ENCODE measurements around the gene SHROOM1. TPM values are rescaled to one million over a fixed set of nuclear protein-coding genes. Genes with fewer than 3 reads are reported as not detected.

SHROOM1 gene
- polyA plus RNA-seq, 4 donors, result 10.8 to 21.8 (median 15.7) TPM

DNA sequence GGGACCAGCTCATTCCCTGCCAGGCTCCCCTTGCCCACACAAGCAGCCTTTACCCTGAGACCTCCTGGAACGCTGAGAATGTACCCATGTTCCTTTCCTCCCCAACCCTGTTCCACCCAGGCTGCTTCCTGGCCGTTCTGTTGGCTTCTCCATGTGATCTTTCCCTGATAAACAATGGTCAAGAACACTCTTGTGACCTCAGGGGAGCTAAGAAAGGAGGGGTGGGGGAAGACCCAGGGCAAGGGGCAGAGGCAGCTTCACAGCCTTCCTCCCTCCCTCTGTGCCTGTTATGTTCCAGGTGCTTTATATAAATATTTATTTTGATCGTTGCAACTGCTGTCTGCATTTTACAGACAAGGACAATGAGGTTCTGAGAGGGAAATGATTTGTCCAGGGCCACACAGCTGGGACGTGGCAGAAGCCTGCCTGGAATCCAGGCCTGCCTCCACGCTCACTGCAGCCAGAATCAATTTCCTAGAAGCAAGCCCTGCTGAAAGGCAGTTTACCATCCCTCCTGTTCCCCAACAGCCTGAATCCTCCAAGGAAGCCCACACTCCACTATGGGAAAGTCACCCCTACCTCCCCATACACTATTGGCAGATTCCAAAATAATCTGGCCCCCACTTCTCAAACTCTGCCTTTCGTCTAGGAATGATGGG is 3.9 kb downstream of the SHROOM1 start:
- no peak for DNase-seq (ENCODE audit: low read depth in 4 of 4, low spot score in 3 of 4)

DNA sequence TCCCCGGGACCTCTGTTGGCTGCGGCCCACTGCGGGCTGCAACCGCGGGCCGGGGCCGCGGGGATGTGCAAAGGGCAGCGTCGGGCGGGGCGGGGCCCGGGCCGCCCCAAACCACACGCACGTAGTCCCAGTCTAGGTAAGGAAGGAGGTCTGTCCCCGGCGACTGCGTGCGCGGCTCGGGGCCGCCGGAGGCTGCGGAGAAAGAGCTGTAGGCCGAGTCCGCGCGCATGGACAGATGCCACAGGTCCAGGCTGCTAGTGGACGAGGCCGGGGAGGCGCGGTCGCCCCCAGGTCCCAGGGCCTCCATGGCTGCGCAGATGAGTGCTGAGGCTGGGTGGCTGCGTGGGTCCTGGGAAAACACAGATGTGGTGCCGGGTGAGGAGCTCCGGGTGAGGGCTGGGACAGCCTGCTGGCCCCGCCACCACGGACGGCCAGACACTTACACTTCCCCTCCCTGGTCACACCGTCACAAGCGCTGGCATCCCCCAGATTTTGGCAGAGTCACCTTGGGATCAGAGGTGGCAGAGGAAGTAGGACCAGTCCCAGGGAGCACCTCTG is 4.5 kb downstream of the SHROOM1 start:
- DNase-seq (ENCODE audit: low read depth in 4 of 4, low spot score in 3 of 4), result no peak

DNA sequence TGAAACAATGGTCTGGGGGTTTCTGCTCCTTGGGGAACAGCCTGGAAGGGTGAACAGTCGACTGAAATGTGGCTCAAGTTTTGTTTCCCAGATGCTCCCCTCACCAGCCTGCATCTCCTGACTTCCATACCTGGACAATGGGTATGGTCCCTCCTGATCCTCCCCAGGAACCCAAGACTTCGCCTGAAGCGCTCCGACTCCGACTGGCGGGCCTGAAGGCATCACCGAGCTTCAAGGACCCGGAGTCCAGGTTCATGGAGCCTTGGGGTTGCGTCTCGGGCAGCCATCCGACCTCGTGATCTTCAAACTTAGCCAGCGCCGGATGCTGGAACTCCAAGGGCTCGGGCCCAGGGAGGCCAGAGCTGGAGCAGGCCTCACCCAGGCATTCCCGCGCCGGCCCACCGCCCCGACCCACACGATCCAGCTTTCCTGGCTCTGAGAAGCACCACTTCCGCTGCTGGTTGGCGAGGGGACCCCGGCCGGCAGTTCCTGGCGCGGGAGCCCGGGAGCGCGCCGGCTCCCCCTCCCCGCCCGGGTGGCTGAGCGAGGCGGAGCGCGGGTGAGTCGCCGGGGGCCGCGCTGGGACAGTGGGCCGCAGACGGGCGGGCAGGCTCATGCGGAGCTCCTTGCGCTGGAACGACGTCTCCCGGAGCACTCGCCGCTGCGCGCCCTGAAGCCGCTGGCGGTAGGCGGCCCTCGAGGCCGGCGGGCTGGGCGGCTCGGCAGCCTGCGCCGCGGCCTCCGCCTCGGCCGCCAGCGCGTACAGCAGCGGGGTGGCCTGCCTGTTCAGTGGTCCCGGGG is 5.2 kb downstream of the SHROOM1 start:
- no peak for DNase-seq (ENCODE audit: low read depth in 4 of 4, low spot score in 3 of 4)

- no peak for DNase-seq (ENCODE audit: low read depth in 4 of 4, low spot score in 3 of 4)
Observed at GRCh38 chr5:132824426-132824825, 6.0 kb downstream of the SHROOM1 start.

DNA sequence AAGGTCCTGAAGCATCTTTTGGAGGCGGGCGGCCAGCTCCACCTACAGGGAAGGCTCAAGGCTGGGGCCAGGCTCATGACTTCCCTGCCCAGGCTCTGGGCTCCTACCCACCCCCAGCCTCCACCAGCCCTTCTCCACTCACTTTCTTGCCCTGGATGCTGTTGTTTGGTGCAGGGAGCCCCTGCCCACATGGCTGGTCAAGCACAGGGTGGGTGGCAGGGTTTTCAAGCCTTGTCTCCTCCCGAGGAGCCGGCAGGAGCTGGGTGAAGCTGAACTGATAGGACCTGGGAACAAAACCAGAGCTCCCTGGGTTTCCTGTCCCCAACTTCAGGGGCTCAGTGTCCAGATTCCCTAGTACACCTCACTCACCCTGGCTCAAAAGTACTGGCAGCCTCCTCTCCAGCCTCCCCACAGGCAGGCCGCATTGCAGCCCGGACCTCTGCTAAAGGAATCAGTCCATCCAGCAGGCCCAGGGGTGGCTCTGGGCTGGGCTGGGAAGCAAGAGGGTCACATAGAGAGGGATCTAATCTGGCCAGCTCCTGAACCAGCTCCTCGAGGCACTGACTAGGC is 6.9 kb downstream of the SHROOM1 start:
- no peak for DNase-seq (ENCODE audit: low read depth in 4 of 4, low spot score in 3 of 4)

DNA sequence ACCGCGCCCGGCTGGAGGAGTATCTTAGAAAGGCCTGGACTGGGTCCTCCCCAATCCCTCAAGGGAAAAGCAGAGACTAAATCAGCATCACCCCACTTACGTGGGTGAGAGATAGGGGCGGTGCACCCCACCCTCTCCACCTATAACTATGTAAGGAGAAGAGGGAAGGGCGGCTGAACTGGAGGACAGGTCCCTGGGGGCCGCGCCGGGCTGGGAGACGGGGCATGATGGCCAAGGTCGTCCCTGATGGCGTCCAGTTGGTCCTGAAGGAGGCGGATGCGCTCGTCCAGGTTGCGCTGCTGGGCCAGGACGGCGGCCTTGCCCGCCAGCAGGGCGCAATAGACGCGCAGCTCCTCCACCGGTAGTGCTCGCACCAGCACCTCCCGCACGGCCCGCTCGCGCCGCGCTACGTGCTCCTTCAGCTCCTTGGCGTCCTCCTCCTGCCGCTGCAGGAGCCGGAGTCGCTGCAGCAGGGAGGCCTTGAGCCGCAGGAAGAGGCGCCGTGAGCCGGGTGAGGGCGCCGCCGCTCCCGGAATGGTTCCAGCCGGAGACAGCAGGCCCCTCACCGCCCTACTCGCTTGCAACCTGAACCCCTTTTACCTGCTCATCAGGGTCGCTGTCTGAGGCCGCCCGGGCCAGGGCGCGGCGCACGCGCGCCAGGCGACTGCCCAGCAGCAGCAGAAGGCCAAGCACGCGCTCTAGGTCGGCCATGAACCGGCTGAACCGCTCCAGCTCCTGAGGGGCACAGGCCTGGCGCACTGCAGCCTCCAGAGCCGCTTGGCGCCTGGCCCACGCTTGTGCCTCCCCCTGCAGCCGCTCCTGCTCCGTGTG is 7.6 kb downstream of the SHROOM1 start:
- no peak for DNase-seq (ENCODE audit: low read depth in 4 of 4, low spot score in 3 of 4)

GRCh38 chr5:132821791-132822190 is 8.7 kb downstream of the SHROOM1 start:
- no peak for DNase-seq (ENCODE audit: low read depth in 4 of 4, low spot score in 3 of 4)

DNA sequence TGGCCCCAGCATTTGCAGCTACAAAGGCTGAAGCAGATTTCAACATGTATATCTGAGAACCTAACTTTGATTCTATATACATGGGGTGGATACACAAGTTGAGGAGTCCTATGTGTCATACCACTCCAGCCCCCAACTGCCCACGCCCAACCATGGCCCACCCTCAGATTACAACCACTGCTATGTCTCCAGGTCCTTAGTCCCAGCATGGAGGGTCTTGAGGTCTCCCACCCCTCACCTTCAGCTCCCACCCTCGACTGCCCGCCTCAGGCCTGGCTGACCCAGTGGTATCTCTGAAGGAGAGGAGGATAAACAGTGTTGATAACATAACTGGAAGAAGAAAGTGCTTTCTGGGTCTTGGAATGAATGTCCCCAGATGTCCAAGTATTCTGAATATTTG is 9.1 kb downstream of the SHROOM1 start:
- no peak for DNase-seq (ENCODE audit: low read depth in 4 of 4, low spot score in 3 of 4)

DNA sequence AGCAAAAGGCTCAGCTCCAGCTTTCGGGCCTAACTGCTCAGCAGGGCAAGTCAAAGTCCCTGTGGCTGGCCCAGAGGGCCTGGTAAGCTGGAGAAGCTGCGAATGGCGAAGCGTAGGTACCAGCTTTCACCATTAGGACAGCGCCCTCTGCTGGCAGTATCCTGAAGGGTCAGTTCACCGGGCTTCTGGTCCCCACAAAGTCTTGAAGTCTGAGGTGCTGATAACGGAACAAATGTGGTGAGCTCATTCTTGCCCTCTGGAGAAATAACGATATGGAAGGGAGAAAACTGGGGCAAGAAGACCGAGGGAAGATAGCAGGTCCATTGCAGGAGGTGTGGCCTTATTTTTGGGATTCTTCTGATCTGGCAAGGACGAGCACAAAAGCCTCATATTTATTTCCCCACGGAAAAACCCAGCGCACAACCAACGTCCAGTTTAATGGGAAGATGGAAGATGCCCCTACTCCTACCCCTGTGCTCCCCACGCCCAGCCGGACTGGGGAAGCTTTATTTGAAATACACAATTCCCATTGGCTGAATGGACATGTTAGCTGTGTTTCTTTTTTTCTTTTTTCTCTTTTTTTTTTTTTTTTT is 10.2 kb downstream of the SHROOM1 start:
- peak in 3 of 4 donors; percentile 85 to 90 (median 88) for DNase-seq (ENCODE audit: low read depth in 4 of 4, low spot score in 3 of 4)

- no peak for DNase-seq (ENCODE audit: low read depth in 4 of 4, low spot score in 3 of 4)
Observed at GRCh38 chr5:132819468-132819867, 11.0 kb downstream of the SHROOM1 start.

DNA sequence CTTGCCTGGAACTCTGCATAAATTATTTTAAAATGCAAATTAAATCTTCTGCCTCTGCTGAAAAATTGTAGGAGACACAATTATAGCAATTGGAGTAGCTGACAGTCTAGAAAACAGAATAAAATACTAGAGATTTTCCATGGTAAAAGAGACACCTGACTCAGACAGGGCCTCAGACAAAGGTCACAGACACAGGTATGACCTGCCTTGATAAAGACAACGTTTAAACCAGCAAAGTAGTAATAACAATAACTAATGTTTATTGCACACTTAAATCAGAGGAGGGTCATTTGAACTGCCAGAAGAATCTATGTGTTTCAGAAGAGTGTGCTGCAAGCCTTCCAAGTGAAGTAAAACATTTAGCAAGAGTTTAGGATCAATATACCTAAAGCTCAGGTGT is 13.4 kb downstream of the SHROOM1 start:
- DNase-seq (ENCODE audit: low read depth in 4 of 4, low spot score in 3 of 4), result no peak

GRCh38 chr5:132816554-132816953 is 13.9 kb downstream of the SHROOM1 start:
- no peak for DNase-seq (ENCODE audit: low read depth in 4 of 4, low spot score in 3 of 4)

DNA sequence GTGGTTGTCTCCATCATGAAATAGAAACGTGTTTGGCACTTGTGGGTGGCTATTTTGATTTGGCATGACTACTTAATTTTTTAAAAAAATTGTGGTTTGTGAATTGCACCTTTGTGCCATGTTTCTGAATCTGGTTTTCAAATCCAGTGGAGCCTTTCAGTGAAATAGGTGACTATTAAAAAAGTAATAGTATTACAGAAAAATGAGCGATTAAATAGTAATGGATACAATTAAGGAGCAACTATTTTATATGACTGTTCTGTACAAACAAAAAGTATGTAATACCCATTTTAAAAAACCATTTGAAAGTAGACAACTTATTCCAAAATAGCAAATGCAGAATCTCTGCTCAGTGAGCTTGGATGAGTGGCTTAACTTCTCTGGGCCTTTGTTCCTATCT is 14.4 kb downstream of the SHROOM1 start:
- no peak for DNase-seq (ENCODE audit: low read depth in 4 of 4, low spot score in 3 of 4)

DNA sequence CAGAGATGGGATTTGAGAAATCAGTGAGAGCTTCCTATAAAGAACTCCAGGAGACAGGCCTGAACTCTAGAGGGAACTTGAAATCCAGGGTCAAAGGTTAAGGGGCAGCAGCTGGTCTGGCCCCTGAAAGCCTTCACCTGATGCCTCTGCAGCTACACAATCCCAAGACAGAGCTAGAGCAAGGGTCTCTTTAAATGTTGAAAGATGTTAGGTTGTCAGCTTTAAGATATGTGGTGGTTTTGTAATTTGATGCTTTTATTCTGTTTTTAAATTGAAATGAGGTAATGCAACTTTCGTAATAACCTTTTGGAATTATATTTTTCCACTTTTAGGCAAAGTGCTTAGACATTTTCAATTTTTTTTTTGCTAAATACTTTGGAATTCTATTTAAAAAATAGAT is 15.0 kb downstream of the SHROOM1 start:
- no peak for DNase-seq (ENCODE audit: low read depth in 4 of 4, low spot score in 3 of 4)

- no peak for DNase-seq (ENCODE audit: low read depth in 4 of 4, low spot score in 3 of 4)
Observed at GRCh38 chr5:132814503-132815294, 15.7 kb downstream of the SHROOM1 start.

- DNase-seq (ENCODE audit: low read depth in 4 of 4, low spot score in 3 of 4), result no peak
Observed at GRCh38 chr5:132813599-132814502, 16.6 kb downstream of the SHROOM1 start.

GRCh38 chr5:132812781-132813598 is 17.5 kb downstream of the SHROOM1 start, which contains the start of gene SOWAHA:
Gene SOWAHA (plus strand): TSS chr5:132813302. CDS start chr5:132813622, 320 bp downstream.
- DNase-seq (ENCODE audit: low read depth in 4 of 4, low spot score in 3 of 4), result no peak
